Neural cell (in vitro differentiated cells): ENCODE measurements around the gene NINJ1.

Source experiments
- EP300 ChIP-seq: fragments of 450-650 bp; conservative IDR thresholded peaks from 2 replicates; pipeline ENCODE4 v1.6.1; 2014; ENCODE audit warnings: antibody characterized with exemption, mild to moderate bottlenecking, moderate library complexity; ENCODE audit not compliant: poor library complexity, severe bottlenecking
- EZH2 ChIP-seq: fragments of 200-600, 300-800 bp; shearing (Covaris generic), sonication (generic); IDR thresholded peaks from 2 replicates; pipeline ENCODE4 v1.6.1; 2014; ENCODE audit warnings: antibody characterized with exemption, low read length, borderline replicate concordance, mild to moderate bottlenecking; ENCODE audit not compliant: insufficient read depth, poor library complexity, severe bottlenecking
- POLR2AphosphoS5 ChIP-seq: IDR thresholded peaks from 2 replicates; pipeline ENCODE4 v1.6.1; 2012
- RAD21 ChIP-seq: fragments of 450-650 bp; conservative IDR thresholded peaks from 2 replicates; pipeline ENCODE4 v1.6.1; 2014; ENCODE audit warnings: antibody characterized with exemption, mild to moderate bottlenecking, moderate library complexity
- TF ChIP-seq, protein P1 (sequence below): fragments of 450-650 bp; IDR thresholded peaks from 2 replicates; pipeline ENCODE4 v1.5.1; 2014; ENCODE audit warnings: antibody characterized with exemption, mild to moderate bottlenecking, moderate library complexity; ENCODE audit not compliant: poor library complexity, severe bottlenecking

DNA sequence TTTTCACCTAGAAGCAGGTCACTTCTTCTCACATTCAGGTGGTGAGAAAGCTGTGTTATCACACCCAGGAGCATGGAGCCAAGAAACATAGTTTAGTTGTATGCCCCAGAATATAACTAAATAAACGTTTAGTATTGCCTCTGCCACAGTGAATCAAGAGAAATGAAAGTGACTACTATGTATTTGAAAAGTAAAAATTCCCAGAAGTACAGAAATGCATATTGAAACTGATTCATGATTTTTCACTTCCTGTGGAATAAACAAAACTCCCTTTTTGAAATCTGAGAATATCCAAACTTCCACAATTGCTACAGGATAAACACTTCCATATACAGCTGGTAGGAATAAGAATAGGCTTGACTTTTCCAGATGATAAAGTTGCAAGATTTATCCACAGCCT lies 15.3 kb upstream of the NINJ1 start:
- TF ChIP-seq, protein P1, sequence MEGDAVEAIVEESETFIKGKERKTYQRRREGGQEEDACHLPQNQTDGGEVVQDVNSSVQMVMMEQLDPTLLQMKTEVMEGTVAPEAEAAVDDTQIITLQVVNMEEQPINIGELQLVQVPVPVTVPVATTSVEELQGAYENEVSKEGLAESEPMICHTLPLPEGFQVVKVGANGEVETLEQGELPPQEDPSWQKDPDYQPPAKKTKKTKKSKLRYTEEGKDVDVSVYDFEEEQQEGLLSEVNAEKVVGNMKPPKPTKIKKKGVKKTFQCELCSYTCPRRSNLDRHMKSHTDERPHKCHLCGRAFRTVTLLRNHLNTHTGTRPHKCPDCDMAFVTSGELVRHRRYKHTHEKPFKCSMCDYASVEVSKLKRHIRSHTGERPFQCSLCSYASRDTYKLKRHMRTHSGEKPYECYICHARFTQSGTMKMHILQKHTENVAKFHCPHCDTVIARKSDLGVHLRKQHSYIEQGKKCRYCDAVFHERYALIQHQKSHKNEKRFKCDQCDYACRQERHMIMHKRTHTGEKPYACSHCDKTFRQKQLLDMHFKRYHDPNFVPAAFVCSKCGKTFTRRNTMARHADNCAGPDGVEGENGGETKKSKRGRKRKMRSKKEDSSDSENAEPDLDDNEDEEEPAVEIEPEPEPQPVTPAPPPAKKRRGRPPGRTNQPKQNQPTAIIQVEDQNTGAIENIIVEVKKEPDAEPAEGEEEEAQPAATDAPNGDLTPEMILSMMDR: no peak
- no peak for TF ChIP-seq EP300
- no peak for TF ChIP-seq RAD21
- no peak for TF ChIP-seq POLR2AphosphoS5
- no peak for TF ChIP-seq EZH2
